Measurements from ENCODE around the gene ZNF428.

DNA sequence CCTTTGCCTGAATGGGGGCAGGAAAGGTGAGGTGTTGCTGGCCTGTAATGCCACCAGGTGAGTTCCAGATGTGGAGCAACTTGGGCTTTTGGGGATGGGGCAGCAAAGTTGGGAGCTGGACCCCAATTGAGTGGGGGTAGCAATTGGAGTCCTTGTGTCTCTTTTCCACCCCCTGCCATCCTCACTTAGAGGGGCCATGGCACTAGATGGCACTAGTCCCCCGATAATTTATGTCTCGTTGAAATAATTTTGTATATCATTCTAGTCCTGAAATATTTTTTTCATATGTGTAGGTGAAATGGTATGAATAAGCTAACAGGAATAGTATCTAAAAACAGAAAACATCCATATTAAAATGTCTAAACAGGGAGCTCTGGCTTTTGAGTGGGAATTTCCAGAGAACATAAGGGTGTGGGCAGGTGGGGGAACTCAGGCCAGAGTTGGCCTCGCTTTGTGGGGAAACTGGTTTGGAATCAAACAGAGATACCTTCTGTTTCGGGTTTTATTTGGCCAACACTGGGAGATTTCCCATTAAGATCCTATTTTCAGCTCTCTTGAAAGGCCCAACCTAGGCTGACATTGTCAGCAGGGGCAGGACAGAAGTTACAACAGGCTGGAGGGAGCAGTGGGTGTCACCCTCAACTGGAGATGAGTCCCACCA lies 19.7 kb downstream of the ZNF428 start:
- TF ChIP-seq, protein P1, sequence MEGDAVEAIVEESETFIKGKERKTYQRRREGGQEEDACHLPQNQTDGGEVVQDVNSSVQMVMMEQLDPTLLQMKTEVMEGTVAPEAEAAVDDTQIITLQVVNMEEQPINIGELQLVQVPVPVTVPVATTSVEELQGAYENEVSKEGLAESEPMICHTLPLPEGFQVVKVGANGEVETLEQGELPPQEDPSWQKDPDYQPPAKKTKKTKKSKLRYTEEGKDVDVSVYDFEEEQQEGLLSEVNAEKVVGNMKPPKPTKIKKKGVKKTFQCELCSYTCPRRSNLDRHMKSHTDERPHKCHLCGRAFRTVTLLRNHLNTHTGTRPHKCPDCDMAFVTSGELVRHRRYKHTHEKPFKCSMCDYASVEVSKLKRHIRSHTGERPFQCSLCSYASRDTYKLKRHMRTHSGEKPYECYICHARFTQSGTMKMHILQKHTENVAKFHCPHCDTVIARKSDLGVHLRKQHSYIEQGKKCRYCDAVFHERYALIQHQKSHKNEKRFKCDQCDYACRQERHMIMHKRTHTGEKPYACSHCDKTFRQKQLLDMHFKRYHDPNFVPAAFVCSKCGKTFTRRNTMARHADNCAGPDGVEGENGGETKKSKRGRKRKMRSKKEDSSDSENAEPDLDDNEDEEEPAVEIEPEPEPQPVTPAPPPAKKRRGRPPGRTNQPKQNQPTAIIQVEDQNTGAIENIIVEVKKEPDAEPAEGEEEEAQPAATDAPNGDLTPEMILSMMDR (IDR thresholded peaks at IDR 0.05) = peak in 2 of 5 experiments; percentile 5 to 14
- no peak for TF ChIP-seq POLR2A (IDR thresholded peaks at IDR 0.05)

Data from tibial nerve (tissue), 3 donors.